NCI-H128 (cell line): ENCODE results near the gene FAM174C.

Experiments
- DNase-seq: peaks from one replicate; lab custom pipeline; 2025; ENCODE audit not compliant: unreplicated experiment; lab: John Stamatoyannopoulos, UW

FAM174C gene

GRCh38 chr19:1272423-1273262 lies 2.7 kb upstream of the FAM174C start:
- DNase-seq: no peak

- no peak for DNase-seq
Observed at GRCh38 chr19:1273263-1274041, 1.9 kb upstream of the FAM174C start.

GRCh38 chr19:1274081-1274851 lies 1.1 kb upstream of the FAM174C start:
- no peak for DNase-seq

GRCh38 chr19:1274852-1275259 lies 474 bp upstream of the FAM174C start:
- no peak for DNase-seq

GRCh38 chr19:1275976-1276627 lies 772 bp downstream of the FAM174C start:
- no peak for DNase-seq

- DNase-seq: no peak
Observed at GRCh38 chr19:1276628-1277022, 1.3 kb downstream of the FAM174C start.

GRCh38 chr19:1277061-1277460 lies 1.7 kb downstream of the FAM174C start:
- no peak for DNase-seq

- DNase-seq: no peak
Observed at GRCh38 chr19:1278074-1278473, 2.7 kb downstream of the FAM174C start.

- no peak for DNase-seq
Observed at GRCh38 chr19:1278713-1279660, 3.7 kb downstream of the FAM174C start.

GRCh38 chr19:1279782-1280341 lies 4.5 kb downstream of the FAM174C start:
- DNase-seq: peak; percentile 39

GRCh38 chr19:1280636-1281568 lies 5.6 kb downstream of the FAM174C start:
- no peak for DNase-seq

- no peak for DNase-seq
Observed at GRCh38 chr19:1281569-1282287, 6.4 kb downstream of the FAM174C start.

GRCh38 chr19:1282588-1283206 lies 7.4 kb downstream of the FAM174C start:
- DNase-seq: no peak

GRCh38 chr19:1283207-1283916 lies 8.0 kb downstream of the FAM174C start:
- DNase-seq: no peak

- DNase-seq: no peak
Observed at GRCh38 chr19:1283917-1284292, 8.6 kb downstream of the FAM174C start.

- DNase-seq: no peak
Observed at GRCh38 chr19:1284293-1284978, 9.1 kb downstream of the FAM174C start.
